Thoracic aorta (tissue), 2 donors: Measurements from ENCODE around the gene LCORL. TPM values are rescaled to one million over a fixed set of nuclear protein-coding genes. Genes with fewer than 3 reads are reported as not detected.

Experiments used
- ATAC-seq: fragments of 150-250 bp; one replicate; pipeline ENCODE4 v1.8.0; 2017; ENCODE audit warnings: low read depth; ENCODE audit not compliant: insufficient number of reproducible peaks, low FRiP score
- DNase-seq: peaks from one replicate; pipeline ENCODE4 v3.0.0-alpha.2; 2020; ENCODE audit warnings: low spot score
- H3K27ac ChIP-seq, 2 donors: fragments of 200-600 bp; sonication (generic); 1 replicate in 1 of 2; 2 replicates in 1 of 2; pipeline ENCODE4 v1.5.1; 2016; ENCODE audit warnings: mild to moderate bottlenecking in 2 of 2, moderate library complexity in 2 of 2
- H3K27me3 ChIP-seq: fragments of 200-600 bp; sonication (generic); replicated peaks from 2 replicates; pipeline ENCODE4 v1.6.0; 2016; ENCODE audit warnings: mild to moderate bottlenecking; ENCODE audit not compliant: insufficient read depth
- H3K36me3 ChIP-seq: fragments of 200-600 bp; sonication (generic); one replicate; pipeline ENCODE4 v1.5.1; 2016
- H3K4me1 ChIP-seq, 2 donors: fragments of 200-600 bp; sonication (generic); 1 replicate in 1 of 2; 2 replicates in 1 of 2; pipeline versions ENCODE4 v1.5.1 to v1.6.0; 2016; ENCODE audit warnings: low read depth in 2 of 2, mild to moderate bottlenecking in 1 of 2; ENCODE audit not compliant: control insufficient read depth in 1 of 2
- H3K4me3 ChIP-seq: fragments of 200-600 bp; sonication (generic); 2 replicates; pipeline ENCODE4 v1.5.1; 2016; ENCODE audit warnings: mild to moderate bottlenecking
- H3K9me3 ChIP-seq: fragments of 200-600 bp; sonication (generic); 2 replicates; pipeline ENCODE4 v1.5.1; 2016
- CTCF ChIP-seq: fragments of 200-600 bp; sonication (generic); IDR thresholded peaks from one replicate; pipeline ENCODE4 v1.5.1; 2019; ENCODE audit warnings: antibody characterized with exemption
- total RNA-seq, 2 donors: library from RNA; depleted of rRNA; stranded (reverse); fragments of >200 nt; gene quantifications; one replicate each; pipeline versions ENCODE4 v1.1.0 to v1.2.3, GENCODE V29; 2016

The LCORL gene
- total RNA-seq, 2 donors from 2014 or later, result 10.4 to 39.4 TPM

- no peak for TF ChIP-seq CTCF
- DNase-seq, result no peak
Measured at GRCh38 chr4:17958181-17958580, 63.4 kb downstream of the LCORL start.

GRCh38 chr4:17957688-17958087 lies 63.9 kb downstream of the LCORL start:
- H3K36me3 ChIP-seq, result no peaks in the 10 kb centered on the region
- no peak overlapping the region for H3K27ac ChIP-seq
- H3K4me3 ChIP-seq, result no peak overlapping the region
- ATAC-seq, result no peak
- DNase-seq, result no peak
- TF ChIP-seq CTCF, result no peak
- no peaks in the 10 kb centered on the region for H3K27me3 ChIP-seq
- H3K4me1 ChIP-seq, result no peaks in the 10 kb centered on the region
- H3K9me3 ChIP-seq, result no peaks in the 10 kb centered on the region

More at GRCh38 chr4:17958181-17958580, 63.4 kb downstream of the LCORL start:
- Histone ChIP-seq H3K4me3 (no peak overlapping the region), H3K27me3 (no peaks in the 10 kb centered on the region), H3K36me3 (no peaks in the 10 kb centered on the region), H3K9me3 (no peaks in the 10 kb centered on the region), H3K27ac (no peak overlapping the region), H3K4me1 (no peaks in the 10 kb centered on the region)
- no peak for ATAC-seq

GRCh38 chr4:17956245-17956644 lies 65.3 kb downstream of the LCORL start:
- H3K27ac ChIP-seq, result no peak overlapping the region
- H3K9me3 ChIP-seq, result no peaks in the 10 kb centered on the region
- TF ChIP-seq CTCF, result no peak
- H3K4me3 ChIP-seq, result no peak overlapping the region
- no peaks in the 10 kb centered on the region for H3K4me1 ChIP-seq
- no peak for ATAC-seq
- no peaks in the 10 kb centered on the region for H3K36me3 ChIP-seq
- DNase-seq, result no peak
- H3K27me3 ChIP-seq, result no peaks in the 10 kb centered on the region

GRCh38 chr4:17945303-17945702 lies 76.3 kb downstream of the LCORL start:
- H3K4me1 ChIP-seq, result no peaks in the 10 kb centered on the region
- no peaks in the 10 kb centered on the region for H3K9me3 ChIP-seq
- no peak for TF ChIP-seq CTCF
- H3K36me3 ChIP-seq, result no peaks in the 10 kb centered on the region
- no peaks in the 10 kb centered on the region for H3K27me3 ChIP-seq
- ATAC-seq (no peak), DNase-seq (no peak)
- no peak overlapping the region for H3K27ac ChIP-seq
- H3K4me3 ChIP-seq, result no peak overlapping the region

GRCh38 chr4:17941731-17942130 lies 79.8 kb downstream of the LCORL start:
- DNase-seq (no peak), ATAC-seq (no peak)
- no peaks in the 10 kb centered on the region for H3K4me1 ChIP-seq
- H3K27me3 ChIP-seq, result no peaks in the 10 kb centered on the region
- H3K36me3 ChIP-seq, result no peaks in the 10 kb centered on the region
- no peak overlapping the region for H3K4me3 ChIP-seq
- H3K9me3 ChIP-seq, result no peaks in the 10 kb centered on the region
- no peak overlapping the region for H3K27ac ChIP-seq
- TF ChIP-seq CTCF, result no peak
